SKM-1 treated with dmso at 0.1 percent for 144 hours (cell line): ENCODE measurements around the gene KCNQ1.

Experiments
- DNase-seq: peaks from one replicate; lab custom pipeline; 2025; ENCODE audit not compliant: unreplicated experiment; lab: John Stamatoyannopoulos, UW

KCNQ1 gene

DNA sequence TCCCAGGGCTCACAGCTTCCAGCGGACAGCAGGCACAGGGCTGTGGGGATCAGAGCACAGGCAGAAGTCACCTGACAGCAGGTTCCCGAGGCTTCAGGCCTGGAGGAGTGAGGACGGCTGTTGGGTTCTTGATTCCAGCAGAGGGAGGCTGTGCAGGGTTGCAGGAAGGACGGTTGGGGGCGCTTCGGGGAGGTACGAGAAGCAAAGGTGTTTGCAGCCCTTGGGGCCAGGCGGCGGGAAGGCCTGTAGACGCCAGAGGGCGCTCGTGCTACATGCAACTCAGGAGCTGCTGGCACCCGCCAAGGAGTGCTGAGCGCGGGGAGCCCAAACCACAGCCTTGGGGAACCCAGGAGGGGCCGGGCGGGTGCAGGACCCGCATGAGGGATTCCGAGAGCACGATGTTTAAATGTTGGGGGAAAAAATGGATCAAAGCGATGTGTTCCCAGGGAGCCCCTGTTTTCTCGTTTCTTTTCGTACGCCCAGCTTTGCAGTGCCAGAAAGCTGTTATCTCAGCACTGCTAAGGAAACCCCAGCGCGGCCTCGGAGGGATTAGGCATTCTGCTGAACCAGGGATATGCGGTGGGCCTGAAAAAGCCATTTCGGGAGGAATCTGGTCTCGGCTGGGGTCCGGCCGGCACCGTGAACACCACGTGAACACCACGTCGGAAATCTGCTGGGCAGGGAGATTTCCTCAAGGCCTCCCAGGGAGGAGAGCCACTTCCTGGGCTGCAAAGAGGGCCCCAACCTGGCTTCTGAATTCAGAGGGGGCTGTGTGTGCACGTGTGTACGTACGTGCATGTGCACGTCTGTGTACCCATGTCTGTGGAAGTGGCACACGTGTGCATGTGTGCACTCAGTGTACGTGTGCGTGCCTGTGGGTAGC lies 88.1 kb downstream of the KCNQ1 start:
- peak; percentile 81 for DNase-seq

DNA sequence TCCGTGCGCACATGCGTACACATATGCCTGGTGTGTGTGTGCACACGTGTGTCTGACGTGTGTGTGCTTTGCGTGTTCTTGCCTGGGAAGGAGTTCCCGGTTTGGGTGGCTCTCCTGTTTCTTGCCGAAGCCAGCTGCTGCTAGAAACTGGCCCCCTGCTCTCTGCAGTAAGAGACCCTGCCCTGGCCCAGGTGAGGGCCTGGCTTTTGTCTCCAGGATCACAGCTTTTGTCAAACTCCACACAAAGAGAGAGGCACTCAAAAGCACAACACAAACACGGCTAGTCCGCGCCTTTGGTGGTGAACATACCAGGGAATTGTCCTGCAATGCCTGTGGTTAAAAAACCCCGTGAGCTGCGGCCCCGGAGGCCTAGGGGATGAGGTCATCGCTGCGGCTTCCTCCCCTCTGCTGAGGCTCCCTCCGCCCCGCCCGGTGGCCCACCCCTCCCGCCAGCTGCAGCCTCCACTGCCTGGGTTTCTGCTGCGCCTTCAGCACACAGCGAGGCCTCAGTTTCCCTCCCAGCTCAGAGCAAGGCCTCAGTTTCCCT lies 88.9 kb downstream of the KCNQ1 start:
- DNase-seq = peak; percentile 76

DNA sequence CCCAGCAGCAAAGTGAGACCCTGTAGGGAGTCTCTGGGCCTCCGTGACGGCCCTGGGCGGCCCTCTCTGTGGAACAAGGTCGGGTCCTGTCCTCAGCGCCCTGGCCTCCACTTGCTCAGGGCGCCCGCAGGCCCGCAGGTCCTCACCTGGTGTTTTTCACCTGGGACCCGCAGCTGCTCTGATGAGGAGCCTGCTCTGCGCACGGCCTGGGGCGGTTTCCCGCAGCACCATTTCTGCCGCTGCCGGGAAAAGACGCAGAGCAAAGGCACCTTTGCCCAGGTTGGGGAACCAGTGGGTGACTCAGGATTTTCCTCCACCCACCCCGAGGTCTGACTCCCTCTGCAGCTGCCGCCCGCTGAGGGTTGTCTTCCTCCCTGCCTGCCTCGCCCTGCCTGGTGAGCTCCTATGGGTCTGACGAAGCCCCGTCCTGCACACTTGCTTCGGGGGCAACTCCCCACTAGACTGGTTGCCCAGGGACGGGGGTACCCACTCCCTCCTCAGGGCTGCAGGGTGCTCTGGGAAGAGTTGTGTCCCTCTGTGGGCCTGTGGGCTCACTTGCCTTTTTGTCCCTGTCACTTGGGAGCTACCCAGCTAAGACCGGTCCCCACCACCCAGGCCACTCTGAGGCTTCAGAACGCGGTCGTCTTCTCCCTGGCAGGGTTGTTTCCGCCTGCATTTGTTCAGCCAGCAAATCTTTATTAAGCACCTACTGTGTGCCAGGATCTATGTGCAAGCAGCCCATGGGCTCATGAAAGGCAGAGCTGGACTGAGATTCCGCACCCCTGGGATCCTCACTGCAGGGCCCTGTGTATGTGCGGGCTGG lies 89.5 kb downstream of the KCNQ1 start:
- DNase-seq = no peak

DNA sequence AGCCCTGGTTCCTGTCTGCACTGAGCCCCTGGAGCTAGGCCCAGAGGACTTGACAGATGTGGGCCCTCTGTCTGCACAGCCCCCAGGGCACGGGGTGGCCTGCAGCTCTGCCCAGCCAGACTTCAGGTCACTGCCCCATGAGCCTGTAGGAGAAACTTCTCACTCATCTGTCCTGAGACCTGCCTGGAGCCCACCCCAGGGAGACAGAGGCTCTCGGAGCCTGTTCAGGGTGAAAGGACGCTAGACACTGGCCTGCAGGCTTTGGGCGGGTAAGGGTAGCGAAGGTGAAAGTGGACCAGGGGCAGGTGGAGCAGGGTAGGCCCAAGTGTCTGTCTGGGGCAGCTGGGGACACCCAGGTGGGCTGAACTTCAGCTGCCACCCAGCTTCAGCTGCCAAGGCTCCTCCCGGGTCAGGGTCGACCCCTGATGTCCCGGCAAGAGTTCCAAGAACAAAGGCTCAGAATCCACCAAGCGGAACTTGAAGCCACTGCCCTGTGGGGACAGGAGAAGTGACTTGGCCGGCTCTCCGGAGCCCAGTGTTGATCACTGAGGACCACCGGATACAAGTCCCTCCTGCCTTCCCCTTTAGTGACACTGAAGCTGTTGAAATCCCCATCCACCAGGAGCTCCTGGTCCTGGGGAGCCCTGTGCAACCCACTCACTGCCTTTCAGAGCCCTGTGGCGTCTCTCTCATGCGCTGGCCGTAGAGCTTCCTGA lies 90.3 kb downstream of the KCNQ1 start:
- DNase-seq = no peak

DNA sequence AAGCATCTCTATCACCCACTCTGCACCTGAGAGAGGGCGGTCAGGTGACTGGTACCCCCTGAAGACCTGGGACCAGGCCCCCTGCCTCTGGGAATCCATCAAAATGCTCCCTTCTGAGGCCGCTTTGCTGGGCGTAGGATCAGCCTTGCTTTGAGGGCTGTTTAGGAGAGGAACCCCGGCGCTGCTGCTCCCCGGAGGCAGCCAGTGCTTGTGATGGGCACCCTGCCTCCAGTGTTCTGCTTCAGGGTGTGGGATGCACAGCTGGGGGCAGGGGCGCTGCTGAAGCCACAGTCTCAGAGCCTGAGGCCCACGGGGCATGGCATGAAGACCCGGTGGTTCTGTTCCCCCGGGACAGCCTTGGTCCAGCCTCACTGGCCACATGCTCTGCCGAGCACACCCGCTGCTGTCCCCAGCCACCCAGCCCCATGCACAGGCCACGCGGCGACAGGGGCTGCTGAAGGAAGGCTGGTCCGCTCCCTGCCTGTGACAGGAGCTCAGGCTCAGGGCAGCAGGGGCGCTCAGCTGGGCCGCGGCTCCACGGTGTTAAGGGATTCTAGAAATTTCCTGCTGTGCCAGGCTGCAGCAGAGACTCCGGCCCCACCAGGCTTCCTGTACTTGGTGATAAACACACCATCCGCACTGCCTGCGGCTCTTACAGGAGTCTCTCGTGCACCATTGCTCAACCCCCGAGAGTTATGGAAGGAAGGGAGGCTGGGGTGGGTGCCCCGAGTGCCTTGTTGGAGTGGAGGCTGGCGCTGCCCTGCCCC lies 91.0 kb downstream of the KCNQ1 start:
- DNase-seq = no peak

DNA sequence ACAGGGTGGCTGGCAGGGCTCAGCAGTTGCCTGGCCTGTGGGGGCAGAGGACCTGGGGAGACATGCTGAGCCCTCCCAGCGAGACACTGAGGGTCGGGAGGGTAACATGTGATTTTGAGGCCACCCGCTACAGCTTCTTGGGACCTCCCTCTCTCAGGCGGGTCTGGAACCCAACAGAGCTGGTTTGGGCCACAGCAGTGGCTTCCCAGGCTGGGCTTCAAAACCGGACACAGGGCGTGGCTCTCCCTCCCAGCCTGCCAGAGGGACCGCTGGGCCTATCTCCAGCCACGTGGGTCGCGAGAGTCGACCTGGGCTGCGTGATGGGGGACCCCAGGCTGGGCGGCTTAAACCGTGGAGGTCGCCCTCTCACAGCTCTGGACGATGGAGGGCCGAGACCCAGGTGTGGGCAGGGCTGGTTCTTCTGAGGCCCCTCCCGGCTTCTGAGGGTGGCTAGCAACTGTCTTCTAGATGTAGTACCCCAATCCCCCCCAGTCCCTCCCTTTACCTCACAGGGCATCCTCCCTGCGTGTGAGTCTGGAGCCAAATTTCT lies 91.7 kb downstream of the KCNQ1 start:
- DNase-seq = no peak

DNA sequence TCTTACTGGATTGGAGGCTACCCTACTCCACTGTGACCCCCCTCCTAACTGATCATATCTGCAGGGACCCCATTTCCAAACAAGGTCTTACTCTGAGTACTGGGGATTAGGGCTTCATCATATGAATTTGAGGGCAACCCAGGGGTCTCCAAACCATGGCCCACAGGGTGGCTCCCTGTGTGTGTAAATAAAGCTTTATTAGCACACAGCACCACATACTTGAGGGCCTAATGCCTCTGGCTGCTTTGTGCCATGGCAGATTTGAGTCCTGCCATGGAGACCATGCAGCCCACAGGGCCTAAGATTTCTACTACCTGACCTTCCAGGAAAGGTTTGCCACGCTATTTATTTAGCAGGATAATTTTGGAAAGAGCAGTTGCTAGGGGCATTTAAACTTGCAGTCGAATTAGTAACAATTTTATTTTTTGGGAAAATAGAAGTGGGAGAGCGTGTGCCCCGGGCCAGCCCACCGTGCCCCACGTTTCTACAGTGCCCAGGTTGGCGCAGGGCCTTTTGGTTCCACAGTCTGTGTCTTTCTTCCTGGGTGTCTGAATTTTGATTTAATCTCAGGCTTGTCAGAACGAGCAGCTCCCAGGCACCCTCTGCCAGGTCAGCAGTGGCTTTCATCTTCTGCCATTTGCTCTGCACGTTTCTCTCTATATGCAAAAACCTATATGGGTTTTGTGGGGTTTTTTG lies 92.3 kb downstream of the KCNQ1 start:
- DNase-seq = no peak

DNA sequence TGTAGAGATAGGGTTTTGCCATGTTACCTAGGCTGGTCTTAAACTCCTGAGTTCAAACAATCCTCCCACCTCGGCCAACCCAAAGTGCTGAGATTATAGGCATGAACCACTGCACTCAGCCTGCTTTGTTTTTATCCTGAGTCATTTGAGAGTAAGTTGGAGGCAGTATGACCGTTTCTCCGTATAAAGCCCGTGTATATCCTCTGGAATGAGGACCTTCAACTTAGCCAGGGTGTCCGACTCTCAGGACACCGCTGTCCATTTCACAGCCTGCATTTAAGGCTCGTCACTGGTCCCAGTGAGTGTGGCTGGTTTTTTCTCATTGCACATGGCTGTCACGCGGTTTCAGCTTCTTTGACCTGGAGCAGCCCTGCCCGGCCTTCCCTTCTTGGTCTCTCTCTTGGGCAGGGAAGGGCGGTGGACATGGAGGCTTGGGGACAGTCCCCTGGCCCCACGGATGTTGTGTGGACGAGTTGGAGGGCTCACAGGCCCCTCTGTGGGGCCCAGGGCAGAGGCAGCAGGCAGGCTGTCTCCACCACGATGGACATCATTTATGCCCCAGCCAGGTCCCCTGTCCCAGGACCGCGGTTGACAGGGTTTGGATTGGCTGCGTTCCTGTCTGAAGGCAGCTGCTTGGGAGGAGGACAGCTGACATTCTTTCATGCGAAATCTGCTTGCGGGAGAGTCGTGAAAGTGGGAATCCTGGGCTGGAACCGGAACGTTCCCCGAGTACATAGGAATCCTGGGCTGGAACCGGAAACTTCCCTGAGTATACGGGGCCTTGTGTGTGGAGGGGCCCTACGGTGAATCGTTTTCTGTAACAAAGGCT lies 93.3 kb downstream of the KCNQ1 start:
- no peak for DNase-seq

DNA sequence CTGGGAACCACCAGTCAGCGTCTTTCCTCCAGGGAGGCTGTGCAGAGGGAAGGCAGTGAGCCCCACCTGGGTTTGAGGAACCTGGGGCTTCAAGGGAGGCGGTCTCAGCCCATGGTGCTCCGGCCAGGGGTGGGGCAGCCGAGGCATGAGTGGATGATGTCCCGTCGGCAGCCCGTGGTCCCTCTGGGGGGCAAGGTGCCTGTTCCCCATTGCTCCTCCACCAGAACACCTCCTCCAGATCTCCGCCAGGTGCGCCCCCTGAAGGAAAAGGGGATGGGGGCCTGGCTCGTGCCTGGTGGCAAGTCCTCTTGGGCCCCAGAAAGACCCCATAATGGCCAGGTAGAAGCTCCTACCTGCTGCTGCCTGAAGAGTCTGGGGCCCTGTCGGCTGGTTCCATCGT lies 94.1 kb downstream of the KCNQ1 start:
- DNase-seq = no peak

DNA sequence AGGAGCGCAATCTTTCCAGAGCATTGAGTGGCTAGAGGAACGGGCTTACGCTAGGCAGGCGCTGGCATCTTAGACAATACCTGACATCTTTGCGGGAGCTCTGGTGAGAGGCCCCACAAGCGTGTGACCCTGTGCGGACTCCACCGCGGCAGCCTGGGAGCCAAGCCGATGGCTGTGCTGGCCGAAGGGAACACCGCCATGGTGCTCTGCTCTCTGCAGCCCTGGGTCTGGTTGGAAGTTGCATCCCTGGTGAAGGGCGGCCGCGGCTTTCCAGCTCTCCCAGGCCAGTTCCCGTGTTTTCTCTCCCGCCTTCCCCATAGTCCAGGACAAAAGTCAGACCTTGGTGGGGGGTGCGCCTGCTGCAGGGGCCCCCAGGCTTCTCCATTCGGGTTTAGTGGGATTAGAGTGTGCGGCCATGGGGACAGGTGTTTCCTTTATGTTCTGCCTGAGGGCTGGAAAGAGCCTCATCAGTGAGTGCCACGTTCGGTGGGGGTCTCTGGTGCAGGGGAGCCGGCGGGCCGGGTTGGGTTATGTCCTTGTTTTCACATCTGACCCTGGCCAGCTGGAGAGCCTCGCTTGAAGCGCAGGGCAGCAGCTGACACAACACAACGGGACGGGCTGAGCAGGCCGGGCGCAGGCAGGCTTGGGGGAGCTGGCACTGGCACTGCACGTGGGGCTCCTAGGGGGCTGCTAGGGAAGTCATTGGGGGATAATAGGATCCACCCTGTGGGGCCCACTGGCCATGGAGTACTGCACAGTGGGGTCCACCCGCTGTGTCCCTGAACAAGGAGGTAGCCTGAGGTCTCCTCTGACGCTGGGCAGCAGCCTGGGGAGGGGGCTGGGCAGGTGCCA lies 94.8 kb downstream of the KCNQ1 start:
- no peak for DNase-seq

DNA sequence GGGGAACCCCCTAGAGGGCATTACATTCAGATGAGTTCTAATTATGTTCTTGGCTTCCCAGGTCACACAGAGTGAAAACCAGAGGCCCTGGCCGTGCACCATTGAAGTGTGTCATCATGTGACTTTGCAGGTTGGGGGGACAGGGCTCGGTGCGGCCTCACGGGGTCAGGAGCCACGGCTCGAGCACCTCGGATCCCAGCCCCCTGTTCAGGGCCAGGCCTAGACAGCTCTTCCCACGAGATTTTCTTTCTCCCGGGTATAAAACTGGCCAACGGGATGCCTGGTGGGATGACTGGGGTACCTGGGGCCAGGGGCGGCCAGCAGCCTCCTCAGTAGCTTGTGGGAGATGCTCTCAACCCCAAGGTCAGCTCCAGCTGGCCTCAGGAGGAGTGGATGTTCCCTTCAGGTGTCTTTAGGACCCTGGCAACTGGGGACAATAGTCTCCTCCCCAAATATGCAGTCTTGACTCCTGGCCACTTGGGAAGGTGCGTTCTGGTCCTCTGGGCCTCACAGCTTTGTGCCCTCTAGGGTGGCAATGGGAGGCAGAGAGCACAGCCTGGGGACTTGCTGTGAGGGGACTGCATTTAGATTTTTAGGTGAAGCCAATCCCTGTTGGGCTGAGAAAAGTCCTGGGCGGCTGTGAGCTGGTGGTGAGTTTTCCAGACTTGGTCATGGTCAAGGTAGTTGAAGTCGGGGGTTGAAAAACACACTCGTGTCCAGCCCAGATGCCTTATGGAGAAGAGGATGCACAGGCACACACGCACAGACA lies 95.6 kb downstream of the KCNQ1 start:
- DNase-seq = no peak

DNA sequence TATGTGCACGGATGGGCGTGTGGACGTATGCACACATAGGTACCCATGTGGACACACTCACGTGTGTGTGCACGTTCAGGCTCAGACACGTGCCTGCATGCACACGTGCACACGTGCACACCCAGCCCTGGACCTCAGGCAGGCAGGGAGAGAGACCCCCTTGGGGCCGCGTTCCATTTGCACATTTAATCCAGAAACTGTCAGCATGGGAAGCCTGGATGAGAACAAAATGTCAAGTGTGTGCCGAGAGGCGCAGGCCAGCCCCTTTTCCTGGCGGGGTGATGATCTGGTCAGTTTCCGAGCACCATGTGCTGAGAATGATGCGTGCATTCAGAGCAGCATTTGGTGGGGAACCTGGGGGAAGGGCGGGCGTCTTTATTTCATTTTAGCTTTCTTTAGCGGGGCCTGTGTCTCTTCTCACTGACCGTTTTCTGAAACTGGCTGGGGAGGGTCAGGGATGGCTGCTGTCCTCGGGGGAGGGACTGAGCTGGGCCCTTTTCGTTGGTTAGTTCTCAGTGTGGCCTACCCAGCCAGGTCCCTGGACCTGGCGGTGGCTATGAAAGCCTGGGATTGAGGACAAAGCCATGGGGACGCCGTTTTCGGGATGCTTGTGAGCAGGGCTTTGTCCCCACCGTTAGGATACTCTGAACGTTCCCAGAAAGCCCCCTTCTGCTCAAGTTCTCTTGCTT lies 96.3 kb downstream of the KCNQ1 start:
- no peak for DNase-seq

DNA sequence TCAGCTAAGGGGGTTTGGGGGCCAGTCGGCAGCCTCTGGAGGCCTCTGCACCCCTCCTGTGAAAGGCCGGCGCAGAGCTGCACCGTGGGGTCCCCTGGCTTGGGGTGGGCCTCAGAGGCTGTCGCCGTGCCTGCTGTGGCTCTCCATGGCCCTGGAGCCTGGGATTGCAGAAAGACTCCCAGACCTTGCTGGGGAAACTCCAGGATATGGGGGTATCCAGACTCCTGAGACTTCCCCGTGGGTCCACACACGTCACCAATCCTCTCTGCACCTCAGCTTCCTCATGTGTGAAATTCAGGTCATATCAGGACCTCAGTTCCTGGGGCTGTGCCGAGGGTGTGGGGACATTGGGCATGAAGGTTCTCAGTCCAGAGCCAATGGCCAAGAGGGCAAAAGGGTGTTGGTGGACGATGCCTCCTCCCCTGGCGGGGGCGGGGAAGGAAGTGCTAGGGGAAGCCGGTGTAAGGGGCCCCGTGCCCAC lies 97.1 kb downstream of the KCNQ1 start:
- DNase-seq = no peak

DNA sequence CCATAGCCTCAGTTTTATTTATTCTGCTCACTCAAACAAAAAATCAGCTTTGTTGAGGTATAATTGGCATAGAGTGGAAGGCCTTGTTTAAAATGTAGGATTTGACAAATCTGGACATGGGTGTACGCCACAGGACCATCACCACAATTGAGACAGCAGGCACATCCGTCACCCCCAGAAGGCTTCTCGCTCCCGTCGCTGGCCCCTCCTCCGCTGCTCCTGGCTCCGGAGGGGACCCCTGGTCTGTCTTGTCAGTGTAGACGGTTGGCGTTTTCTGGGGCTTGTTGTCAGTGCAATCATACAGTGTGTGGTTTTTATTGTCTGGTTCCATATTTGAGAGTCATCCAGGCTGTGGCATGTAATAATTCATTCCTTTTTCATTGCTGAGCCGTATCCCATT lies 97.6 kb downstream of the KCNQ1 start:
- DNase-seq = no peak

DNA sequence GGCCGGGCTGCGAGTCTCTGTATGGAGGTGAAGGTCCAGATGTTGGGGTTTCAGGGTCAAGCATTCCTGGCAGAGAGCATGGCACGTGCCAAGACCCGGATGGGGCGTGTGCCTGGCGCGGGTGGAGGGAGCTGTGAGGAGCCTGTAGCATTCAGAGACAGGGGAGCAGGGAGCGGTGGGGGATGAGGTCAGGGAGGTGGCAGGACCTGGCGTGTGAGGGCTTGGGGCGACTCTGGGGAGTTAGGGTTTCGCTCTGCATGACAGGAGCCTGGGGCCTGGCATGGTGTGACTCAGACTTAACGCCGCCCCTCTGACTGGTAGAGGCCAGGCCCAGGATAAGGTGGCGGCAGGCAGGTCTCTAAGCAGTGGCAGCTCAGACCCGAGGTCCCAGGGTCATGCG lies 103.0 kb downstream of the KCNQ1 start:
- DNase-seq = no peak

DNA sequence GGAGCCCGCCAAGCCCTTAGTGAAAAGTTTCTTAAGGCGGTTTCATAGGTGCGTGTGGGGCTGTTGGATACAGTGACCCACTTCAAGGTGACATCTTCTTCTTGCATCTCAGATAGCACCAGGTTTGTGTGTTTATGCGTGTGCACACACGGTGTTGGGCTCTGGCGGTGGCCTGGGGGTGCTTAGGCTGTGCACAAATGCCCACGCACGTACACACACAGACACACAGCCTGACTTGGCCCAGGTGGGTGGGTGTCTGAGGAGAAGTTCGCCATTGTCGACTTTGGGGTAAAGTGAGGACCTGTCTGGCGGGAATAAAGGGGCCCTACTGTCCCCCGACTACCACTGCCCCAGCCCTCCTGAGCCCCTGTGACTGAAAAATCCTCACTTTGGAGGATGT lies 103.8 kb downstream of the KCNQ1 start:
- DNase-seq = no peak
